GM23248 (cell line): ENCODE results near the gene FHOD3. TPM values are rescaled to one million over a fixed set of nuclear protein-coding genes. Genes with fewer than 3 reads are reported as not detected.

Experiments
- DNase-seq: peaks from one replicate; pipeline ENCODE4 v3.0.0-alpha.2; 2015
- H2AFZ ChIP-seq: fragments of 200-600 bp; sonication (generic); 2 replicates; pipeline ENCODE4 v1.6.1; 2016; ENCODE audit warnings: antibody characterized with exemption
- H3F3A ChIP-seq: fragments of 200-600 bp; sonication (generic); 2 replicates; pipeline ENCODE4 v1.6.1; 2016; ENCODE audit warnings: mild to moderate bottlenecking, antibody characterized with exemption, mixed run types; ENCODE audit not compliant: insufficient read depth
- H3K27ac ChIP-seq: fragments of 200-600 bp; sonication (generic); 2 replicates; pipeline ENCODE4 v1.5.1; 2016; ENCODE audit warnings: mild to moderate bottlenecking
- H3K27me3 ChIP-seq: fragments of 200-600 bp; sonication (generic); replicated peaks from 2 replicates; pipeline ENCODE4 v1.6.1; 2016; ENCODE audit warnings: mild to moderate bottlenecking; ENCODE audit not compliant: insufficient read depth
- H3K36me3 ChIP-seq: fragments of 200-600 bp; sonication (generic); 2 replicates; pipeline ENCODE4 v1.6.1; 2016; ENCODE audit warnings: low read depth, mild to moderate bottlenecking
- H3K4me1 ChIP-seq: fragments of 200-600 bp; sonication (generic); 2 replicates; pipeline ENCODE4 v1.6.1; 2016; ENCODE audit warnings: mild to moderate bottlenecking; ENCODE audit not compliant: insufficient read depth
- H3K4me2 ChIP-seq: fragments of 200-600 bp; sonication (generic); one replicate; pipeline ENCODE4 v1.6.1; 2016; ENCODE audit warnings: mild to moderate bottlenecking; ENCODE audit not compliant: unreplicated experiment
- H3K4me3 ChIP-seq: fragments of 200-600 bp; sonication (generic); 2 replicates; pipeline ENCODE4 v1.5.1; 2016; ENCODE audit warnings: mild to moderate bottlenecking
- H3K79me2 ChIP-seq: fragments of 200-600 bp; sonication (generic); 2 replicates; pipeline ENCODE4 v1.6.1; 2016; ENCODE audit warnings: mild to moderate bottlenecking; ENCODE audit not compliant: insufficient read depth
- H3K9ac ChIP-seq: fragments of 200-600 bp; sonication (generic); 2 replicates; pipeline ENCODE4 v1.6.1; 2016; ENCODE audit warnings: mild to moderate bottlenecking
- H3K9me2 ChIP-seq: fragments of 200-600 bp; sonication (generic); 2 replicates; pipeline ENCODE4 v1.6.1; 2016; ENCODE audit warnings: mixed run types, mild to moderate bottlenecking, moderate library complexity; ENCODE audit not compliant: insufficient read depth
- H3K9me3 ChIP-seq: fragments of 200-600 bp; sonication (generic); one replicate; pipeline ENCODE4 v1.6.1; 2017; ENCODE audit warnings: low read depth
- H4K20me1 ChIP-seq: fragments of 200-600 bp; sonication (generic); 2 replicates; pipeline ENCODE4 v1.6.0; 2016; ENCODE audit not compliant: insufficient read depth
- EZH2 ChIP-seq: fragments of 200-600 bp; sonication (generic); IDR thresholded peaks from 2 replicates; pipeline ENCODE4 v1.6.1; 2018; ENCODE audit warnings: antibody characterized with exemption, mild to moderate bottlenecking; ENCODE audit not compliant: insufficient read depth, poor library complexity, severe bottlenecking
- EZH2phosphoT487 ChIP-seq: fragments of 200-600 bp; sonication (generic); IDR thresholded peaks from 2 replicates; pipeline ENCODE4 v1.6.1; 2018; ENCODE audit warnings: antibody characterized with exemption, moderate library complexity, mild to moderate bottlenecking, low read depth; ENCODE audit not compliant: insufficient read depth
- WGBS, 2 experiments: methylation state at CpG; one replicate each; pipeline ENCODE4 v1.1.6; 2015 to 2017; ENCODE audit warnings: low lambda C conversion rate in 2 of 2, low coverage in 1 of 2; ENCODE audit errors: missing lambda C conversion rate in 2 of 2; 5-methylcytosine and 5-hydroxymethylcytosine counted together
- in situ Hi-C: fragments of 300-500 bp; cut with MboI; formaldehyde crosslinking; loops from 2 replicates; pipeline ENCODE4 v1.15.0; 2020
- polyA plus RNA-seq: library from polyadenylated mRNA; unstranded; fragments of >200 nt; fragmentation: Nextera tagmentation; extraction: Ambion mirVana; gene quantifications from 2 replicates; pipeline ENCODE4 v1.2.1, GENCODE V29; 2016
- total RNA-seq: library from RNA; depleted of rRNA; stranded (reverse); fragments of >200 nt; shearing (Covaris generic); gene quantifications from 2 replicates; pipeline ENCODE4 v1.2.3, GENCODE V29; 2014

FHOD3 gene
- total and polyA plus RNA-seq, 2 experiments from 2014 or later: 1.6 to 10.1 TPM

GRCh38 chr18:36572135-36572856 is 274.8 kb downstream of the FHOD3 start:
- Histone ChIP-seq H2AFZ (peak overlapping the region; percentile 89), H3K27me3 (no peaks in the 10 kb centered on the region), H3K27ac (no peak overlapping the region), H3K9me3 (no peaks in the 10 kb centered on the region), H3K79me2 (no peaks in the 10 kb centered on the region), H3F3A (peaks cover 14% of the 10 kb centered on the region), H3K4me1 (peaks cover 7% of the 10 kb centered on the region; the same call in 1 of the 2 replicates), H3K36me3 (no peaks in the 10 kb centered on the region), H3K4me3 (peak overlapping the region; percentile 49), H3K9ac (peak overlapping the region; percentile 44), H4K20me1 (no peaks in the 10 kb centered on the region), H3K9me2 (no peaks in the 10 kb centered on the region), H3K4me2 (peak overlapping the region; percentile 91)
- peak; percentile 76 for DNase-seq
- no peak for TF ChIP-seq EZH2
- no peak for TF ChIP-seq EZH2phosphoT487
- 12 to 18% methylated on average over 10 of the region's 10 CpGs for WGBS, 2 experiments
- in situ Hi-C loops: loop anchor here (10.0 kb wide), 1 partner anchor 267 kb away; no protein-coding TSS in a partner anchor

GRCh38 chr18:36576339-36576738 is 278.8 kb downstream of the FHOD3 start:
- no peak for TF ChIP-seq EZH2
- TF ChIP-seq EZH2phosphoT487: no peak
- no peaks in the 10 kb centered on the region for H3K9me3 ChIP-seq
- no peak overlapping the region for H3K4me3 ChIP-seq
- no peak overlapping the region for H3K27ac ChIP-seq
- no peaks in the 10 kb centered on the region for H3K27me3 ChIP-seq
- no peak overlapping the region for H3K9ac ChIP-seq
- no peaks in the 10 kb centered on the region for H3K9me2 ChIP-seq
- DNase-seq: no peak
- H3K4me1 ChIP-seq: peaks cover 39% of the 10 kb centered on the region
- H3K79me2 ChIP-seq: no peaks in the 10 kb centered on the region
- no peaks in the 10 kb centered on the region for H3K36me3 ChIP-seq
- in situ Hi-C loops: loop anchor here (10.0 kb wide), 1 partner anchor 272 kb away; no protein-coding TSS in a partner anchor
- H2AFZ ChIP-seq: no peak overlapping the region
- H3K4me2 ChIP-seq: no peak overlapping the region
- WGBS, 2 experiments: 98 to 99% methylated on average over 2 of the region's 2 CpGs
- peaks cover 38% of the 10 kb centered on the region for H3F3A ChIP-seq
- H4K20me1 ChIP-seq: no peaks in the 10 kb centered on the region

- Histone ChIP-seq H3K9ac (peak overlapping the region; percentile 30; the same call in 1 of the 2 replicates), H3K9me2 (no peaks in the 10 kb centered on the region), H3K27ac (peak overlapping the region; percentile 80), H3K9me3 (no peaks in the 10 kb centered on the region), H4K20me1 (no peaks in the 10 kb centered on the region), H3K4me3 (no peak overlapping the region), H3K36me3 (no peaks in the 10 kb centered on the region), H2AFZ (peak overlapping the region; percentile 64), H3K79me2 (no peaks in the 10 kb centered on the region), H3K4me1 (peaks cover 36% of the 10 kb centered on the region), H3K27me3 (no peaks in the 10 kb centered on the region), H3K4me2 (peak overlapping the region; percentile 38), H3F3A (peaks cover 31% of the 10 kb centered on the region)
- WGBS, 2 experiments: 44 to 54% methylated on average over 2 of the region's 2 CpGs
- in situ Hi-C loops: loop anchor here (10.0 kb wide), 1 partner anchor 274 kb away; no protein-coding TSS in a partner anchor
- no peak for TF ChIP-seq EZH2phosphoT487
- no peak for TF ChIP-seq EZH2
- peak; percentile 51 for DNase-seq
Observed at GRCh38 chr18:36578871-36579710, 281.6 kb downstream of the FHOD3 start.

GRCh38 chr18:36580266-36580665 is 282.8 kb downstream of the FHOD3 start:
- peak overlapping the region; percentile 46 for H2AFZ ChIP-seq
- H3K27me3 ChIP-seq: no peaks in the 10 kb centered on the region
- H3K9me2 ChIP-seq: no peaks in the 10 kb centered on the region
- no peaks in the 10 kb centered on the region for H3K9me3 ChIP-seq
- peak overlapping the region; percentile 37; the same call in 1 of the 2 replicates for H3K4me3 ChIP-seq
- no peaks in the 10 kb centered on the region for H3K79me2 ChIP-seq
- in situ Hi-C loops: no loop called here
- peak; percentile 78 for DNase-seq
- H3K4me1 ChIP-seq: peaks cover 41% of the 10 kb centered on the region
- H3K36me3 ChIP-seq: no peaks in the 10 kb centered on the region
- H3K27ac ChIP-seq: peak overlapping the region; percentile 80
- TF ChIP-seq EZH2 (no peak), EZH2phosphoT487 (no peak)
- H3K9ac ChIP-seq: peak overlapping the region; percentile 35
- H3K4me2 ChIP-seq: peak overlapping the region; percentile 49
- H3F3A ChIP-seq: peaks cover 31% of the 10 kb centered on the region
- no peaks in the 10 kb centered on the region for H4K20me1 ChIP-seq
- 8% methylated on average over 2 of the region's 2 CpGs for WGBS, 2 experiments
